GM19351 (cell line): ENCODE results near the gene CCDC85B.
A peak's percentile ranks its signal among the peaks of the same experiment; 100 is the strongest.
"Not testable (repeated sequence)": the region's sequence is repeated elsewhere in the genome, so short reads cannot be mapped to it uniquely, and the experiment has no call there.

Experiments used
- ATAC-seq: cut with Tn5 transposase; IDR thresholded peaks from one replicate; pipeline ENCODE4 v1.9.1; 2021; ENCODE audit warnings: mild to moderate bottlenecking, moderate library complexity; ENCODE audit not compliant: unreplicated experiment

Gene CCDC85B

GRCh38 chr11:65885808-65886536, 4.5 kb upstream of the CCDC85B start:
- ATAC-seq: no peak

GRCh38 chr11:65886826-65887722, 3.4 kb upstream of the CCDC85B start:
- no peak for ATAC-seq

GRCh38 chr11:65887723-65888162, 2.7 kb upstream of the CCDC85B start:
- no peak for ATAC-seq

GRCh38 chr11:65888163-65888814, 2.2 kb upstream of the CCDC85B start, which contains the start of gene FIBP:
FIBP (minus strand) TSS chr11:65888471; CDS start chr11:65888418, 53 bp downstream.
- peak; percentile 40 for ATAC-seq

- no peak for ATAC-seq
Measured at GRCh38 chr11:65891219-65892136, 1.0 kb downstream of the CCDC85B start.

GRCh38 chr11:65892137-65892540, 1.7 kb downstream of the CCDC85B start:
- ATAC-seq: not testable (repeated sequence)

- ATAC-seq: no peak
Measured at GRCh38 chr11:65892661-65893317, 2.3 kb downstream of the CCDC85B start.

- ATAC-seq: no peak
Measured at GRCh38 chr11:65894034-65894591, 3.6 kb downstream of the CCDC85B start.

- ATAC-seq: no peak
Measured at GRCh38 chr11:65895482-65895981, 5.1 kb downstream of the CCDC85B start.

GRCh38 chr11:65896034-65896999, 5.8 kb downstream of the CCDC85B start:
- ATAC-seq: no peak

GRCh38 chr11:65897020-65897471, 6.6 kb downstream of the CCDC85B start:
- no peak for ATAC-seq

GRCh38 chr11:65898656-65899355, 8.3 kb downstream of the CCDC85B start:
- no peak for ATAC-seq

GRCh38 chr11:65899356-65900124, 9.1 kb downstream of the CCDC85B start:
- no peak for ATAC-seq

- peak; percentile 82 for ATAC-seq
Measured at GRCh38 chr11:65900125-65900898, 9.8 kb downstream of the CCDC85B start, which contains the start of gene FOSL1. FOSL1 (minus strand) TSS chr11:65900388; CDS start chr11:65900339, 49 bp downstream.

GRCh38 chr11:65900899-65901180, 10.4 kb downstream of the CCDC85B start:
- ATAC-seq: no peak

GRCh38 chr11:65903068-65903481, 12.6 kb downstream of the CCDC85B start:
- no peak for ATAC-seq
